ENCODE data around the gene CDK15.

Gene CDK15

GRCh38 chr2:201916565-201916964 is 110.2 kb downstream of the CDK15 start:
- no peak for DNase-seq

GRCh38 chr2:201918616-201919307 is 112.4 kb downstream of the CDK15 start:
- DNase-seq: no peak

- DNase-seq: peak; percentile 45
Observed at GRCh38 chr2:201919308-201919634, 112.9 kb downstream of the CDK15 start.

GRCh38 chr2:201923436-201924328 is 117.3 kb downstream of the CDK15 start:
- no peak for DNase-seq

- DNase-seq: no peak
Observed at GRCh38 chr2:201924453-201924852, 118.1 kb downstream of the CDK15 start.

- no peak for DNase-seq
Observed at GRCh38 chr2:201925056-201925455, 118.7 kb downstream of the CDK15 start.

GRCh38 chr2:201926067-201926466 is 119.7 kb downstream of the CDK15 start:
- DNase-seq: no peak

GRCh38 chr2:201928363-201928762 is 122.0 kb downstream of the CDK15 start:
- no peak for DNase-seq

- peak; percentile 59 for DNase-seq
Observed at GRCh38 chr2:201929281-201930026, 123.1 kb downstream of the CDK15 start.

GRCh38 chr2:201930043-201930442 is 123.7 kb downstream of the CDK15 start:
- DNase-seq: no peak

GRCh38 chr2:201930831-201931230 is 124.5 kb downstream of the CDK15 start:
- no peak for DNase-seq

GRCh38 chr2:201931475-201931874 is 125.1 kb downstream of the CDK15 start:
- DNase-seq: no peak

- DNase-seq: no peak
Observed at GRCh38 chr2:201931951-201932350, 125.6 kb downstream of the CDK15 start.

- DNase-seq: peak; percentile 65
Observed at GRCh38 chr2:201932511-201932910, 126.2 kb downstream of the CDK15 start.

GRCh38 chr2:201933792-201934237 is 127.5 kb downstream of the CDK15 start:
- no peak for DNase-seq

GRCh38 chr2:201936817-201937216 is 130.5 kb downstream of the CDK15 start:
- DNase-seq: no peak

GRCh38 chr2:201937343-201937742 is 131.0 kb downstream of the CDK15 start:
- DNase-seq: no peak

GRCh38 chr2:201938156-201938775 is 131.9 kb downstream of the CDK15 start:
- no peak for DNase-seq

- DNase-seq: no peak
Observed at GRCh38 chr2:201938781-201939180, 132.4 kb downstream of the CDK15 start.

GRCh38 chr2:201939453-201939941 is 133.2 kb downstream of the CDK15 start:
- DNase-seq: no peak

- DNase-seq: no peak
Observed at GRCh38 chr2:201942531-201942930, 136.2 kb downstream of the CDK15 start.

Data from DMS53 (cell line).